Hepatocyte (in vitro differentiated cells): ENCODE measurements around the gene HOTAIR. TPM values are rescaled to one million over a fixed set of nuclear protein-coding genes. Genes with fewer than 3 reads are reported as not detected.

ENCODE experiments used
- DNase-seq: peaks from one replicate; pipeline ENCODE4 v3.0.0-alpha.2; 2016; ENCODE audit warnings: low spot score
- H2AFZ ChIP-seq: fragments of 200-600 bp; sonication (generic); 2 replicates; pipeline ENCODE4 v1.6.0; 2016; ENCODE audit warnings: antibody characterized with exemption, mild to moderate bottlenecking
- H3K27ac ChIP-seq: fragments of 200-600 bp; sonication (generic); 2 replicates; pipeline ENCODE4 v1.5.1; 2016; ENCODE audit warnings: mild to moderate bottlenecking
- H3K27me3 ChIP-seq: fragments of 200-600 bp; sonication (generic); 2 replicates; pipeline ENCODE4 v1.6.1; 2016
- H3K36me3 ChIP-seq: fragments of 200-600 bp; sonication (generic); replicated peaks from 2 replicates; pipeline ENCODE4 v1.5.1; 2016; ENCODE audit warnings: low read depth; ENCODE audit not compliant: insufficient read depth
- H3K4me1 ChIP-seq: fragments of 200-600 bp; sonication (generic); 2 replicates; pipeline ENCODE4 v1.5.1; 2016; ENCODE audit warnings: mild to moderate bottlenecking, moderate library complexity; ENCODE audit not compliant: insufficient read depth
- H3K4me2 ChIP-seq: fragments of 200-600 bp; sonication (generic); 2 replicates; pipeline ENCODE4 v1.6.0; 2016
- H3K4me3 ChIP-seq: fragments of 200-600 bp; sonication (generic); 2 replicates; pipeline ENCODE4 v1.5.1; 2016; ENCODE audit warnings: mild to moderate bottlenecking
- H3K79me2 ChIP-seq: fragments of 200-600 bp; sonication (generic); 2 replicates; pipeline ENCODE4 v1.6.0; 2017; ENCODE audit warnings: mild to moderate bottlenecking
- H3K9me2 ChIP-seq: fragments of 200-600 bp; sonication (generic); replicated peaks from 2 replicates; pipeline ENCODE4 v1.6.0; 2017; ENCODE audit warnings: mild to moderate bottlenecking; ENCODE audit not compliant: insufficient read depth
- H3K9me3 ChIP-seq: fragments of 200-600 bp; sonication (generic); 2 replicates; pipeline ENCODE4 v1.5.1; 2016; ENCODE audit warnings: low read depth, mild to moderate bottlenecking
- H4K20me1 ChIP-seq: fragments of 200-600 bp; sonication (generic); 2 replicates; pipeline ENCODE4 v1.6.0; 2016; ENCODE audit warnings: mild to moderate bottlenecking; ENCODE audit not compliant: insufficient read depth, poor library complexity, severe bottlenecking
- EZH2 ChIP-seq: fragments of 200-600 bp; sonication (generic); IDR thresholded peaks from 2 replicates; pipeline ENCODE4 v1.6.1; 2016; ENCODE audit warnings: antibody characterized with exemption, mild to moderate bottlenecking, borderline replicate concordance
- EZH2phosphoT487 ChIP-seq: fragments of 200-600 bp; sonication (generic); IDR thresholded peaks from one replicate; pipeline ENCODE4 v1.6.1; 2018; ENCODE audit warnings: antibody characterized with exemption, mild to moderate bottlenecking, low read depth, moderate library complexity; ENCODE audit not compliant: unreplicated experiment, severe bottlenecking
- WGBS: methylation state at CpG from one replicate; pipeline ENCODE4 v1.1.6; 2016; ENCODE audit warnings: low lambda C conversion rate; ENCODE audit errors: missing lambda C conversion rate; 5-methylcytosine and 5-hydroxymethylcytosine counted together
- polyA plus RNA-seq: library from polyadenylated mRNA; unstranded; fragments of >200 nt; fragmentation: Nextera tagmentation; extraction: Ambion mirVana; gene quantifications from 2 replicates; pipeline ENCODE4 v1.2.1, GENCODE V29; 2016
- total RNA-seq: library from RNA; depleted of rRNA; stranded (reverse); fragments of >200 nt; gene quantifications from 2 replicates; pipeline ENCODE4 v1.2.3, GENCODE V29; 2014
- TF ChIP-seq, protein P1 (sequence below): fragments of 200-600 bp; sonication (generic); IDR thresholded peaks from 2 replicates; pipeline ENCODE4 v1.5.1; 2016; ENCODE audit warnings: antibody characterized with exemption, mild to moderate bottlenecking; ENCODE audit not compliant: poor library complexity

Gene HOTAIR
- total and polyA plus RNA-seq, 2 experiments from 2014 or later = 0.82 to 0.90 TPM

DNA sequence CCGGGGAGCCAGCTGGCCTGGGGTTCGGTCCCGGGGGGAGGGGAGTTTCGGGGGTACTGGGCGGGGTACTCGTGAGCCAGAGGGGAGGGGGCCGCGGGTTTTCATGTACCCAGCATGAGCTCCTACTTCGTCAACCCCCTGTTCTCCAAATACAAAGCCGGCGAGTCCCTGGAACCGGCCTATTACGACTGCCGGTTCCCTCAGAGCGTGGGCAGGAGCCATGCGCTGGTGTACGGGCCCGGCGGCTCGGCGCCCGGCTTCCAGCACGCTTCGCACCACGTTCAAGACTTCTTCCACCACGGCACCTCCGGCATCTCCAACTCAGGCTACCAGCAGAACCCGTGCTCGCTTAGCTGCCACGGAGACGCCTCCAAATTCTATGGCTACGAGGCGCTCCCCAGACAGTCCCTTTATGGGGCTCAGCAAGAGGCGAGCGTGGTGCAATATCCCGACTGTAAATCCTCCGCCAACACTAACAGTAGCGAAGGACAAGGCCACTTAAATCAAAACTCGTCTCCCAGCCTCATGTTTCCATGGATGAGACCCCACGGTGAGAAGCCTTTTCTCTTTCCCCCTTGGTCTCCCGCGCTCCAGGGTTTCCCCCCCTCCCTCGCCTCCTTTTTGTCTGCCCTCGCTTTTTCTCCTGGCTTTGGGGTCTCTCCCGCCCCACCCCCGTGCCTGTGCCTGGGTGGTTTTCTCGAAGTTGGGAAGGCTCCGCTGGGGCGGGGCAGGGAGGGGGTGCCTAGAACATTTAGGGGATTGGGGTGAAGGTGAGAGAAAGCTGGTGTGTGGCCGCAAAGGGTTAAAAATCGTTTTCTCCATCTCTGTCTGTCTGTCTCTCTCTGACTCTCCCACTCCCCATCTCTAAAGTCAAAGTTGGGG lies 34.7 kb upstream of the HOTAIR start:
- Histone ChIP-seq H3K4me2 (peak overlapping the region; percentile 95), H3K27me3 (peaks cover 88% of the 10 kb centered on the region), H2AFZ (no peak overlapping the region), H3K36me3 (no peaks in the 10 kb centered on the region), H3K9me2 (no peaks in the 10 kb centered on the region), H3K27ac (peak overlapping the region; percentile 81), H3K9me3 (no peaks in the 10 kb centered on the region), H3K4me3 (no peak overlapping the region), H3K79me2 (peaks cover 4% of the 10 kb centered on the region), H4K20me1 (no peaks in the 10 kb centered on the region), H3K4me1 (peaks cover 15% of the 10 kb centered on the region)
- TF ChIP-seq EZH2 = peak; percentile 92
- TF ChIP-seq EZH2phosphoT487 = no peak
- DNase-seq = peak; percentile 54
- WGBS = 7% methylated on average over 39 of the region's 51 CpGs

DNA sequence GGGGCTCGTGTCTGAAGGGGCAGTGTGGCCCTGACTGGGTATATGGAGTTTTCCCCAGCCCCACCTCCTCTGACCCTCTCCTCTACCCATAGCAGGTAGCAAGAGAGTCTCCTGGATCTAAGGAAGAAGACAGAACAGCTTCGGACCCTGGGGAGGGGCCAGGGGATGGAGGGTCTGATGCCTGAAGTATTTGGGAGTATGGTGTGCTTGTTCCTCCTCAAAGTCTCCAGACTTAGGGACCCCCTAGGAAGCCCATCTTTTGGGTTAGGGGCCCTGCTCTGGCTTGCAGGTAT lies 33.5 kb upstream of the HOTAIR start:
- peaks cover 4% of the 10 kb centered on the region for H3K79me2 ChIP-seq
- H3K4me3 ChIP-seq = no peak overlapping the region
- no peaks in the 10 kb centered on the region for H3K9me3 ChIP-seq
- H3K9me2 ChIP-seq = no peaks in the 10 kb centered on the region
- peaks cover 88% of the 10 kb centered on the region for H3K27me3 ChIP-seq
- peak overlapping the region; percentile 95 for H3K4me2 ChIP-seq
- no peaks in the 10 kb centered on the region for H3K36me3 ChIP-seq
- H3K4me1 ChIP-seq = peaks cover 15% of the 10 kb centered on the region
- H2AFZ ChIP-seq = no peak overlapping the region
- no peak for DNase-seq
- TF ChIP-seq EZH2 = no peak
- no peak for TF ChIP-seq EZH2phosphoT487
- TF ChIP-seq, protein P1, sequence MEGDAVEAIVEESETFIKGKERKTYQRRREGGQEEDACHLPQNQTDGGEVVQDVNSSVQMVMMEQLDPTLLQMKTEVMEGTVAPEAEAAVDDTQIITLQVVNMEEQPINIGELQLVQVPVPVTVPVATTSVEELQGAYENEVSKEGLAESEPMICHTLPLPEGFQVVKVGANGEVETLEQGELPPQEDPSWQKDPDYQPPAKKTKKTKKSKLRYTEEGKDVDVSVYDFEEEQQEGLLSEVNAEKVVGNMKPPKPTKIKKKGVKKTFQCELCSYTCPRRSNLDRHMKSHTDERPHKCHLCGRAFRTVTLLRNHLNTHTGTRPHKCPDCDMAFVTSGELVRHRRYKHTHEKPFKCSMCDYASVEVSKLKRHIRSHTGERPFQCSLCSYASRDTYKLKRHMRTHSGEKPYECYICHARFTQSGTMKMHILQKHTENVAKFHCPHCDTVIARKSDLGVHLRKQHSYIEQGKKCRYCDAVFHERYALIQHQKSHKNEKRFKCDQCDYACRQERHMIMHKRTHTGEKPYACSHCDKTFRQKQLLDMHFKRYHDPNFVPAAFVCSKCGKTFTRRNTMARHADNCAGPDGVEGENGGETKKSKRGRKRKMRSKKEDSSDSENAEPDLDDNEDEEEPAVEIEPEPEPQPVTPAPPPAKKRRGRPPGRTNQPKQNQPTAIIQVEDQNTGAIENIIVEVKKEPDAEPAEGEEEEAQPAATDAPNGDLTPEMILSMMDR = no peak
- 50% methylated on average over 2 of the region's 2 CpGs for WGBS
- no peaks in the 10 kb centered on the region for H4K20me1 ChIP-seq
- no peak overlapping the region for H3K27ac ChIP-seq

DNA sequence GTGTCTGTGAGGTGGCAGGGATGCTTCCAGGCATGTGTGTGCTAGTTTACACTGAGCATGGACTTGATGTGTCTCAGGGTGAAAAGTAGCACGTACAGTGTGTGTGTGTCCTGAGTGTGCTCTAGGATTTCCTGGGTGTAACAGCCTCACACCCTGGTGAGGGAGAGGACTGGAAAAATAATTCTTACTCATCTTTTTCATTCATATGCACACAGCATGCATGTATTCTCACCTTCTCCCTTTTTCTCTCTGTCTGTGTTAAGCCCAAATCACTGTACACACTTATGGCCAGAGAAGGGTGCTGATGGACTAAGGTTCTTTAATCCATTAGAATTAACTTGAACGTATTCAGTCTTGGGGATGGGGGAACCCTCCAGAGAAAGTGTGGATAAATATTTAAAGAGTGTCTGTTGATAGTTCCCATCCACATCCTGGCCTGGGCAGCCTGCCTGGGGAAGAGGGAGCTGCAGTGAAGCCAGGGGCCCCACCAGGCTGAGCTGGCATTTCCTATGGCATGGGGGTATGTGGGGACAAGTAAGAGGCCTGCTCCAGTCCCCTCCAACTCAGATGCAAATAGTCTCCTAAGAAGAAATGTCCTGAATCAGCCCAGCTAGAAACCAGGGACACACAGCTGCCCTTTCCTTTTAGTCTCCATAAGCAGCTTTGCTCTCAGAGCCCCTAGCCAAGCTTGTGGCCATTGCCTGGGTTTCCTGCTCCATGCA lies 32.9 kb upstream of the HOTAIR start:
- Histone ChIP-seq H3K9me3 (no peaks in the 10 kb centered on the region), H3K9me2 (no peaks in the 10 kb centered on the region), H3K27me3 (peaks cover 88% of the 10 kb centered on the region), H3K79me2 (peaks cover 4% of the 10 kb centered on the region), H3K4me3 (no peak overlapping the region), H3K4me2 (peak overlapping the region; percentile 95), H3K4me1 (peaks cover 15% of the 10 kb centered on the region), H3K36me3 (no peaks in the 10 kb centered on the region), H4K20me1 (no peaks in the 10 kb centered on the region), H3K27ac (no peak overlapping the region), H2AFZ (no peak overlapping the region)
- no peak for DNase-seq
- WGBS = 46% methylated on average over 2 of the region's 2 CpGs
- TF ChIP-seq EZH2phosphoT487 (no peak), EZH2 (no peak)
- TF ChIP-seq, protein P1 = no peak
